Left cardiac atrium (tissue), 4 donors: ENCODE measurements around the gene ISM1. TPM values are rescaled to one million over a fixed set of nuclear protein-coding genes. Genes with fewer than 3 reads are reported as not detected.

Experiments used
- ATAC-seq, 2 donors: fragments of 200-7000 bp; cut with Tn5 transposase; one replicate each; pipeline ENCODE4 v1.9.1; 2020; ENCODE audit warnings: mild to moderate bottlenecking in 2 of 2, moderate library complexity in 2 of 2
- DNase-seq: peaks from one replicate; pipeline ENCODE4 v3.0.0-alpha.2; 2020
- intact Hi-C, 2 donors: fragments of 100-400 bp; cut with DNase I; formaldehyde crosslinking; loops; one replicate each; pipeline versions ENCODE4 v1.14.1 to v1.15.1; 2022 to 2023
- total RNA-seq, 2 donors: library from RNA; stranded (reverse); fragmentation: NEBNext Ultra II Directional; extraction: Animal tissue kit (Norgen Biotek cat#: 25700); gene quantifications; one replicate each; pipeline ENCODE4 v1.2.1, GENCODE V29; 2021
- donor health status: DM: no; HTN: yes; CAD: no.
- donor health status: DM: no; HTN: yes; CAD: no; lungs with severe emphysema.
- donor health status: DM: yes; HTN: yes; CAD: no.
- donor health status: Dilated cardiomyopathy.

ISM1 gene
- total RNA-seq, 2 donors from 2014 or later: 1.7 to 2.2 TPM

GRCh38 chr20:13249798-13250170 is 28.7 kb downstream of the ISM1 start:
- intact Hi-C loops: loop anchor here in 1 of 2 donors (10.0 kb wide), 1 partner anchor 55 kb away; no protein-coding TSS in a partner anchor
- DNase-seq: no peak
- no peak for ATAC-seq

- ATAC-seq (no peak), DNase-seq (no peak)
- intact Hi-C loops: no loop called here
These were observed 29.2 kb downstream of the ISM1 start for GRCh38 chr20:13250251-13250650.

GRCh38 chr20:13251106-13251903 is 30.2 kb downstream of the ISM1 start:
- ATAC-seq (peak in 1 of 2 donors; percentile 70), DNase-seq (no peak)
- intact Hi-C loops: no loop called here

GRCh38 chr20:13251904-13252297 is 30.8 kb downstream of the ISM1 start:
- DNase-seq (no peak), ATAC-seq (peak in 1 of 2 donors; percentile 30)
- intact Hi-C loops: no loop called here

GRCh38 chr20:13255356-13255755 is 34.3 kb downstream of the ISM1 start:
- DNase-seq (no peak), ATAC-seq (no peak)
- intact Hi-C loops: no loop called here

- intact Hi-C loops: no loop called here
- DNase-seq: no peak
- ATAC-seq: no peak
These were observed 35.5 kb downstream of the ISM1 start for GRCh38 chr20:13256606-13257005.

- no peak for DNase-seq
- intact Hi-C loops: loop anchor here in 1 of 2 donors (5.0 kb wide), 1 partner anchor 143 kb away; no protein-coding TSS in a partner anchor
- no peak for ATAC-seq
These were observed 38.8 kb downstream of the ISM1 start for GRCh38 chr20:13259921-13260320.

GRCh38 chr20:13260650-13261279 is 39.7 kb downstream of the ISM1 start:
- intact Hi-C loops: loop anchor here in 1 of 2 donors (5.0 kb wide), 1 partner anchor 143 kb away; no protein-coding TSS in a partner anchor
- DNase-seq (no peak), ATAC-seq (no peak)

- ATAC-seq (peak; percentile 58 to 77), DNase-seq (peak; percentile 61)
- intact Hi-C loops: loop anchor here in 1 of 2 donors (5.0 kb wide), 1 partner anchor 144 kb away; no protein-coding TSS in a partner anchor
These were observed 40.6 kb downstream of the ISM1 start for GRCh38 chr20:13261460-13262301.

- DNase-seq (no peak), ATAC-seq (no peak)
- intact Hi-C loops: loop anchor here in 1 of 2 donors (5.0 kb wide), 1 partner anchor 145 kb away; no protein-coding TSS in a partner anchor
These were observed 41.2 kb downstream of the ISM1 start for GRCh38 chr20:13262302-13262650.

GRCh38 chr20:13262671-13263360 is 41.7 kb downstream of the ISM1 start:
- intact Hi-C loops: loop anchor here in 1 of 2 donors (5.0 kb wide), 1 partner anchor 146 kb away; no protein-coding TSS in a partner anchor
- no peak for ATAC-seq

GRCh38 chr20:13263451-13263850 is 42.4 kb downstream of the ISM1 start:
- ATAC-seq: no peak
- intact Hi-C loops: loop anchor here in 1 of 2 donors (5.0 kb wide), 1 partner anchor 146 kb away; no protein-coding TSS in a partner anchor
- no peak for DNase-seq

More at GRCh38 chr20:13262671-13263360, 41.7 kb downstream of the ISM1 start:
- no peak for DNase-seq

GRCh38 chr20:13264907-13265306 is 43.8 kb downstream of the ISM1 start:
- intact Hi-C loops: loop anchor here in 1 of 2 donors (5.0 kb wide), 1 partner anchor 148 kb away; no protein-coding TSS in a partner anchor
- no peak for ATAC-seq
- DNase-seq: no peak

- intact Hi-C loops: no loop called here
- ATAC-seq (no peak), DNase-seq (no peak)
These were observed 44.9 kb downstream of the ISM1 start for GRCh38 chr20:13265941-13266340.

- no peak for ATAC-seq
- intact Hi-C loops: no loop called here
- DNase-seq: no peak
These were observed 46.2 kb downstream of the ISM1 start for GRCh38 chr20:13267231-13267630.

- intact Hi-C loops: no loop called here
- DNase-seq: no peak
- no peak for ATAC-seq
These were observed 47.9 kb downstream of the ISM1 start for GRCh38 chr20:13268953-13269352.

GRCh38 chr20:13270211-13270610 is 49.1 kb downstream of the ISM1 start:
- ATAC-seq (no peak), DNase-seq (no peak)
- intact Hi-C loops: no loop called here

- intact Hi-C loops: no loop called here
- DNase-seq: no peak
- no peak for ATAC-seq
These were observed 50.0 kb downstream of the ISM1 start for GRCh38 chr20:13271098-13271497.
